HG03457 (cell line): Measurements from ENCODE around the gene SMAP2.

ENCODE experiments used
- ATAC-seq: cut with Tn5 transposase; IDR thresholded peaks from one replicate; pipeline ENCODE4 v1.9.1; 2021; ENCODE audit warnings: moderate number of reproducible peaks; ENCODE audit not compliant: unreplicated experiment

Gene SMAP2

DNA sequence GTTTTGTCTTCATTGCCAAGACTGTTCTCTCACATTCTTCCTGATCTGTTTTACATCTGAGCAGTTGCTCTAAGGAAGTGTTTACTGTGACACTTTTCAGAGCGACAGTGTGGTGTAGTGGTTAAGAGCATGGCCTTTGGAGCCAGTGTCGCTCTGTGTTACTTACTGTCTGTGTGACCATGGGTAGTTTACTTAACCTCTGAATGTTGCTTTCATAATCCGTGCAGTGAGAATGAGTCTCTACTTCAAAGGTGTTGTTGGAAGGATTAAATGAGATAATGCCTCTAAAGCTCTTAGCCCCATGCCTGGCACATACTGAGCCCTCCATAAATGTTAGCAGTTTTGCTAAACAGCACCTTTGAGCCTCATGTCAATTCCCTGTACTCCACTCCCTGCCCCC is 40.8 kb downstream of the SMAP2 start:
- no peak for ATAC-seq

GRCh38 chr1:40416709-40417108 is 43.2 kb downstream of the SMAP2 start:
- no peak for ATAC-seq

- no peak for ATAC-seq
Measured at GRCh38 chr1:40421431-40422384, 48.2 kb downstream of the SMAP2 start.

DNA sequence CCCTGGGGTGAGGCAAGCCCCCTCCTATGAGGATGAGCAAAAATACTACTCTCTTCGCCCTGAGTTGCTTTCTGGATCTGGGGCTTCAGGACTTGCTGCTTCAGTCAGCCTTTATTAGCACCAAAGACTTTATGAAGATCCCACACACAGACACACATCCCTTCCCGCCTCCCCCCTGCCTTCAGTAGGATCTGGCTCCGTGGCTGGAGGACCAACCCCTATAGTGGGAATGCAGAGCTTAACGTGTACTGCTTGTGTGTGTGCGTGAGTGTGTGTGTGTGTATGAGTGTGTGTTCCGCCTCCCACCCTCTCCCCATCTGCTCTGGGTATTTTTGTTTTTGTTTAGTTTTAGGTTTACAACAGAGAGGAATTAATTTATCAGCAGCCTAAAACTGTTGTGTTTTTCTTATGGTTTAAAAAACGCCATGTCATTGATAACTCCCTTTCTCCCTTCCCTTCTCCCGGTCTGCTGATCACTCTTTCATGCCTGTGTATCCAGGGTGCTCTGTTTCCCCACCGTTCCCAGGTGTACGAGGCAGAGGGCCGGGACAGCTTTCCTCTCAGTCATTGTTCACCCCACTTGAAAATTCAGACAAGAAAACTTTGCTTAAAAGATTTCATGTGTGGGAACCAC is 49.2 kb downstream of the SMAP2 start:
- no peak for ATAC-seq

GRCh38 chr1:40423264-40423642 is 49.7 kb downstream of the SMAP2 start:
- ATAC-seq, result no peak

DNA sequence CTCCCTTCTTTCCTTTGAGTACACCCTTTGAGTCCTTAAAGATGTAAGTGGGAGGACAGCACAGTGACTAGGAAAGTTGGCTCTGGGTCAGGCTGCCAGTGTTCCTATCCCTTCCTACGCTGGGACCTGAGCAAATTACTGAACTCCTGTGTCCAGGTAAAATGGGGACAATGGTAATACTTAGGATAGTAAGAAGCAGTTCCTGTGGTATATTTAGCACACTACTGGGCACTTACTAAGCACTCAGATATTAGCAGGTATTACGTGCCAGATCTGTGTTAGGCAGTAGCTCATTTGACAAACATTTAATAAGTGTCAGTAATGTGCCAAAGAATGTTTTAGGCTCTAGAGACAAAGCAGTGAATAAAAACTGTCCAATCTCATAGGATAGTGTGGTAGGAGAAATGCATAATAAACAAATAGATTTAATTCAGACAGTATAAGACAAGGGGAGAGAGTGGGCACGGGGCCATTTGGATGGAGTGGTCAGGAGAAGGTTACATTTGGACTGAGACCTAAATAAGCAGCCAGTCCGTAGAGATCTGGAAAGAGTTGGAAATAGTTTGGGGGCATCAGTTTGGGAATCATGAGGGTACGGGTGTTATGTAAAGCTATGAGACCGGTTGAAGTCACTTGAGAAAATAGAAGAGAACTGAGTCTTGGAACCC is 50.6 kb downstream of the SMAP2 start:
- no peak for ATAC-seq

- no peak for ATAC-seq
Measured at GRCh38 chr1:40425198-40425597, 51.7 kb downstream of the SMAP2 start.

DNA sequence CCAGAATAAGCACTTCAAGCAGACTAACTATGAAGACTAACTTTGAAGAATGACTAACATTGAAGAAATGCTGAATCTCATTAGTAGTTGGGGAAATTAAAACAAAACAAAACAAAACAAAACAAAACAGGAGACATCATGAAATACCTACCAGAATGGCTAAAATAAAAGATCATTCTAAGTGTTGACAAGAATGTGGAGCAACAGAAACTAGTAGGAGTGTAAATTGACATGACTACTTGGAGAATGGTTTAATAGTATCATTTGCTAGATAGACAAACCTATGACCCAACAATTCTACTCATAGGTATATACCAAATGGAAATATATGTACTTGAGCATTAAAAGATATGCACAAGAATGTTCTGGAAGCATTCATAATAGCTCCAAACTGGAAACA is 57.9 kb downstream of the SMAP2 start:
- no peak for ATAC-seq

DNA sequence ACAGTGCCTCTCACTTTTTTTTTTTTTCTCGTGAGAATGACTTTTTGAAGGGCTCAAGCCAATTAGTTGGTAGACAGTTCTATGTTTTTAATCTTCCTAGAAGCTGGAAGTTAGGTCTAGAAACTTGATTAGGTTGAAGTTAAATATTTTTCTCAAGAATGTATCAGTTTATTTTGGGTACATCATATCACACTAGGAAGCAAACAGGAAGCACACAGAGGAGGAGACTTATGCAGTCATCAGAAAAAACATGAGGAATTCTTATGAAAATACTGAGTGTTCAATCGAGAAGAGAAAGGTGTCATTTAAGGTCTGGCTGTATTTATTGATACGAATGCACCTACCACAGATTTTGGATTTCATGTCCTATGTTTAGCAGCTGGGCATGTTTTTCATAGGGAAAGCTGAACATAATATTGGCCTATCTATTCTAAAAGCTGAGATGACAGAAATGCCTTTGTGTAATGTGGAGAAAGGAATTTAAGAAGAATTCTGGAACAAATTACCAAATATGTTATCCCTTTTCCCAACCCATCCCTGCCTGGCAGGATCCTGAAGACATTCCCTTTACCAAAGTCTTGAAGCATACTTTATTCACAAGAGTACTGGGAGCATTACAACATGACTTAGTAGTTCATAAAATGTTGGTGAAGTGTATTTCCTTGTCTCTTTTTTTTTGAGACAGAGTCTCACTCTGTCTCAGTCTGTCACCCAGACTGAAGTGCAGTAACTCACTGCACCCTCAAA is 59.3 kb downstream of the SMAP2 start:
- no peak for ATAC-seq

DNA sequence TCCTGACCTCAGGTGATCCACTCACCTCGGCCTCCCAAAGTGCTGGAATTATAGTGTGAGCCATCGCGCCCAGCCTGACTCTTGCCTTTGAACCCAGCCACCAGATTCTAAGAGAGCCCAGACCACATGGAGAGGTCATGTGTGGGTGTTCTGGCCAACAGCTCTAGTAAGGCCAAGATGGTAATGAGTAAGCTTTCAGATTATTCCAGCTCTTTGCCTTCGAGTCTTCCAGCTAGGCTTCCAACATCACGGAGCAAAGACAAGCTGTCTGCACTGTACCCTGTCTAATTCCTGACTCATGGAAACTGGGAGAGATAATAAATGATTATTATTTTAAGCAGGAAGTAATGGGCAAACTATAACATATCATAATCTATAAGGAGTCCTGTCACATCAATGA is 61.9 kb downstream of the SMAP2 start:
- no peak for ATAC-seq

GRCh38 chr1:40435876-40436275 is 62.3 kb downstream of the SMAP2 start:
- no peak for ATAC-seq

DNA sequence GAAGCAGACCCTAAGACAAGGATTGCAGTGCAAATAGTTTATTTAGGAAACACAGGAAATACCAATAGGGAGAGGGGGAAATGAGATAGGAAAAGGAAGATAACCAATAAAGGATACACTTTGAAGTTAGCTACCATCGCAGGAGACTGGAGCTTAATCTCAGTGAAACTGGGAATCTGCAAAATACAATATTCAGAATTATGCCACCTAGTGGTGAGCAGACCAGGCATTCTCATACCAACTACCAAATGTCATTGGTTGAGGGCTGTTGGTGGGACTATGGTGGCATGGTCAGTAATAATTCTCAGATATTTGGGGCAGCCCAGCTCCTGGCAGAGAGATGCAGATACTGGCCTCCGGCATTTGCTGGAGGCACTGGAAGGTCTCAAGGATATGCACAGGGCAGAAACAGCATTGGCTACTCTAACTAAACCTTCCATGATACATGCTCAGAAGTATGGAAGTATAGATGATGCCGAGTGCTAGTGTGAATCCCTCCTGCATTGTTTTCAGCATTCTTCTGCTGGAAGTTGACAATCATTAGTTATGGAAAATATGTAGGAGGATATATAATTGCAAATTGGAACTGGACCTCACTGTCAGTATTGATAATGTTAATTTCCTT is 65.0 kb downstream of the SMAP2 start:
- no peak for ATAC-seq

- ATAC-seq, result no peak
Measured at GRCh38 chr1:40439247-40439646, 65.7 kb downstream of the SMAP2 start.

DNA sequence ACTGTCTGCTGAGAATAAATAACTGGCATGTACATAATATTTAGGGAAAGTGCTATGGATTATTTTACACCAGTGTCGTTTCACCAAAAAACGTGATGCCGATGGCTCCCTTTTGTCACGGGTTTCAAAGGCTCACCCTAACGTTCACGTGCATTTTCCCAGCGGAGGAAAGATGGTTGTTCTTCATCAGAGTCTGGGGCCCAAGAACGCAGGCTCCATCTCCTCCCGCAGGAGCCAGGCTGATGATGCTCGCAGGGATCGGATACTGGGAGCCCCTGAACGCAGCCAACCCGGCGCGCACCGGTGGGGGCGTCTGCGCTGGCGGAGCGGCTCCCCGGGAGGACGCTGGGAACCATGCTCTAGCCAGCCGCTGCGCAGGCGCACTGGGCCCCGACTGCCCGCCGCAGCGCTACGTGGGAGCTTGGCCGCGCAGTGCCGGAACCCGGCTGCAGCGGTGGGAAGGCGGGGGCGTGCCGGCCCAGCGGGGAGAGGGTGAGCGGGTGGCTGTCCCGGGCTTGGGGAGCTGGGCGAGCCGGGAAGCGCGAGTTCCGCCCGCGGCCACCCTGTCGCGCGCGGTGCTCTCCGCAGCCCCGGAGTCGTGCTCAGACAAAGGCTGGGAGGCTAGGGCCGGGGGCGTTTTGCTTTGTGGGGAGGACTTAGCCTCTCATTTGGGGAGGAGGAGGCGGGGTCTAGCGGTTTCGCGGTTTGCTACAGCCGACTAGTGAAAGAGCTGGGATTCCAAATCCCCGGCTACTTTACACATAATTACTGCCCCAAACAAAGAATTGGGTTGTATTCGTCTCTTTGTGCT is 76.4 kb downstream of the SMAP2 start, which contains the start of gene ZFP69B:
Gene ZFP69B (plus strand): TSS at position 793 of the 811 bp plus-strand sequence. CDS start 486 bp downstream, outside the sequence.
- peak; percentile 55 for ATAC-seq

DNA sequence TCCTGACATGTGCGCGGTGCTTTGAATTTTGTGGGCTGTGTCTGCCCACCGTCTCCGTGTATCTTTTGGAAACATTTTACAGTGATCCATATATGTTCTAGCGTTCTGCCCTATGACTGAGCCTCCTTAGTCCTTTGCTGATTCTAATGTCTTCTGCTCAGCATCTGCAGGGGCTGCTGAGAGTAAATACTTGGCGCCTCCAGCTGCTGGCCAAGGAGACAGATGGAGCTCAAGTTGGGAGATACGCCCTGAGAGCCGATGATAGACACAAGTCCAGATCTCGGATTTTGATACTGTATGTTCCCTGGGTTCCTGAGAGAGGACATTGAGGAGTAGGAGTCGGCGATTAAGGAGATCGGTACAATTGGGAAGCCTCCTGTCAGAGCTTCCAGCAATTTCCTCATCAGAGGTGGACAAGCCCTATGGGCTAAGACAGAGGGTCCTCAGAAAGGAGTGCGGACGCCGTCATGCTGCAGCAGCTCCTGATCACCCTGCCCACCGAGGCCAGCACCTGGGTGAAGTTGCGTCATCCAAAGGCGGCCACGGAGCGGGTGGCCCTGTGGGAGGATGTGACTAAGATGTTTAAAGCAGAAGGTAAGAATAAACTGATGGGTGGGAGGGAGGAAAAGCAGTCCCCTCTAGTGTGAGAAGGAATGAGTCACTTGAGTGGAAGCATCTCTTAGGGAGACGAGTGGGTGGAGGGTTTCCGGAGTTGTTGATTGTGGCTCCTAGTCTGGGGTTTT is 77.1 kb downstream of the SMAP2 start:
- ATAC-seq, result peak; percentile 21

DNA sequence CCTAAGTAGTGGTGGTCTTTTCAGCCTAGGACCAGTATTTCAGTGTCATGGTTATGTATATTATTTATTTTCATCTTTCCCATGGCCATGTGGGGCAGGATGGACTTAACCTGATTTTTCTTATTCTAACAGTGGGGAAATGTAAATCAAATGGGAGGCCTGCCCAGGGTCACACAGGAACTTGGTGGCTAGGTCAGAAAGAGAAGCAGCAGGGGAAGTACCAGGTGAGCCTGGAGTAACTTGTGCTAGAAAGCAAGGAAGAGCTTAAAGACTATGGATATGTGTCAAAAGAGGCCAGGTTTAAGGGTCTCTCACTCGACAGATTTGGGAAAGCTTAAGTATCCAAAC is 77.7 kb downstream of the SMAP2 start:
- ATAC-seq, result no peak

DNA sequence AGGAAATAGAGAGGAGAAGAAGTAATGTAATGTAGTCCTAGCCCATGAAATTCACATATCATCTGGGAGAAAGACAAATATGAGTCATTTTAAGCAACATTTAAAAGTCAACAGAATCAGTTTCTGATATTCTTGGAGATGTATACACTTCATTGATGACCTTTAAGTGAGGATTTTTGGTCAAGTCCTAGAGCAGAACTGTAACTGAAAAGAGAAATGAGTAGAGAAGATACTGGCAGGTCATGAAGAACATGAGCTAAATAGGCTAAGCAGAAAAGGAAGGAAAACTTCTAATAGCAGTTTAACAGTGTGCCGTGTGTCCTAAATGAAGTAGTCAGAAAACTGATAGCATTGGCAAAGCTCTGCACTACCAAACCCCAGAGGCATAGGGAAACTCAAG is 81.3 kb downstream of the SMAP2 start:
- no peak for ATAC-seq

DNA sequence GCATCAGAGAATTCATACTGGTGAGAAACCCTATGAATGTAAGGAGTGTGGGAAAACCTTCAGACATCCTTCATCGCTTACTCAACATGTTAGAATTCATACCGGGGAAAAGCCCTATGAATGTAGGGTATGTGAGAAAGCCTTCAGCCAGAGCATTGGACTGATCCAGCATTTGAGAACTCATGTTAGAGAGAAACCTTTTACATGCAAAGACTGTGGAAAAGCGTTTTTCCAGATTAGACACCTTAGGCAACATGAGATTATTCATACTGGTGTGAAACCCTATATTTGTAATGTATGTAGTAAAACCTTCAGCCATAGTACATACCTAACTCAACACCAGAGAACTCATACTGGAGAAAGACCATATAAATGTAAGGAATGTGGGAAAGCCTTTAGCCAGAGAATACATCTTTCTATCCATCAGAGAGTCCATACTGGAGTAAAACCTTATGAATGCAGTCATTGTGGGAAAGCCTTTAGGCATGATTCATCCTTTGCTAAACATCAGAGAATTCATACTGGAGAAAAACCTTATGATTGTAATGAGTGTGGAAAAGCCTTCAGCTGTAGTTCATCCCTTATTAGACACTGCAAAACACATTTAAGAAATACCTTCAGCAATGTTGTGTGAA is 89.5 kb downstream of the SMAP2 start:
- no peak for ATAC-seq

DNA sequence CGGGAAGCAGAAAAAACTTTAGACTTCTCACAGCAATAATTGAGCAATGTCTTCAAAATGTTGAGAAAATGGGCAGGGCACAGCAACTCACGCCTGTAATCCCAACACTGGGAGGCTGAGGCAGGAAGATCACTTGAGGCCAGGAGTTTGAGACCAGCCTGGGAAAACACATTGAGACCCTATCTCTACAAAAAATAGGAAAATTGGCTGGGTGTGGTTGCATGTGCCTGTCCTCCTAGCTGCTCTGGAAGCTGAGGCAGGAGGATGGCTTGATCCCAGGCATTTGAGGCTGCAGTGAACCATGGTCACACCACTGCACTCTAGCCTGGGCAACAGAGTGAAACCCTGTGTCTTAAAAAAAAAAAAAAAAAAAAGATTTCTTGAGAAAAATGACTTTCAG is 95.8 kb downstream of the SMAP2 start:
- no peak for ATAC-seq
